ENCODE measurements around the gene TMEM18.

TMEM18 gene

DNA sequence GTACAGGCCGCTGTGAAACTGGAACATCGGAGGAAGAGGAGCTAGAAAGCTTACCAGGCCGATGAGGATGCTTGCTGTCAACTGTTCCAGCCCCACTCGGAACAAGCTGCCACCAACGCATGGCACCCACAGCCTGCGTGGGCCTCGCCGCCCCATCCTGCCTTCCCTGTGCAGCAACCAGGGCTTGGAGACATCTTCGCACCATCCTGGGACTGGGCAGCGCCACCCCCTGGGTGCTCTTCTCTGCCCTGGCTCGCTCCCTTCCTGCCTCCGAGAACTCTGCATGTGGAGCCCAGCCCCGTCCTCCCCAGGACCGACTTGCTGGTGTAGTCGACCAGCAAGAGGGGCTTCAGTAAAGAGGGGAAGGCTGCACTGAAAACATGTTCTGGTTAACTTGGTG, 10.8 kb downstream of the TMEM18 start:
- DNase-seq (ENCODE audit: low read depth, low spot score): no peak
- Histone ChIP-seq H3K4me3 (no peak overlapping the region), H3K9ac (ENCODE audit: insufficient read length) (no peak overlapping the region), H3K36me3 (ENCODE audit: insufficient read depth, low read length) (peaks cover 74% of the 10 kb centered on the region), H3K9me3 (ENCODE audit: low read depth, low read length) (0 out of 2 replicates have a peak, but pooled peaks cover 4% of the 10 kb centered on the region), H3K27ac (no peak overlapping the region)
- TF ChIP-seq FOXP2 (optimal IDR thresholded peaks at IDR 0.05; ENCODE audit: control extremely low read depth, extremely low read length, insufficient read depth) (no peak), EZH2 (IDR thresholded peaks at IDR 0.05) (no peak), POLR2AphosphoS5 (IDR thresholded peaks at IDR 0.05; ENCODE audit: borderline replicate concordance, low read depth, low read length) (no peak)

DNA sequence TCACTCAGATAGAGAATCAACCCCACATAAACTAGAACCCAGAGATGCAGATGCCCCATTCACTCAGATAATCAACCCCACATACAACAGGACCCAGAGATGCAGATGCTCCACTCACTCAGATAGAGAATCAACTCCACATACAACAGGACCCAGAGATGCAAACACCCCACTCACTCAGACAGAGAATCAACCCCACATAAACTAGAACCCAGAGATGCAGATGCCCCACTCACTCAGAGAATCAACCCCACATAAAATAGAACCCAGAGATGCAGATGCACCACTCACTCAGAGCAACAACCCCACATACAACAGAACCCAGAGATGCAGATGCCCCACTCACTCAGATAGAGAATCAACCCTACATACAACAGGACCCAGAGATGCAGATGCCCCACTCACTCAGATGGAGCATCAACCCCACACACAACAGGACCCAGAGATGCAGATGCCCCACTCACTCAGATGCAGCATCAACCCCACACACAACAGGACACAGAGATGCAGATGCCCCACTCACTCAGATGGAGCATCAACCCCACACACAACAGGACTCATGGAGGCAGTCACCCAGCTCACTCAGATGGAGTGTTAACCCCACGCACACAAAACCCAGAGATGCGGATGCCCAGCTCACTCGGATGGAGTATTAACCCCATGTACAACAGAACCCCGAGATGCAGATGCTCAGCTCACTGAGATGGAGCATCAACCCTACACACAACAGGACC, 11.7 kb downstream of the TMEM18 start:
- 0 out of 2 replicates have a peak, but pooled peaks cover 4% of the 10 kb centered on the region for H3K9me3 ChIP-seq (ENCODE audit: low read depth, low read length)
- TF ChIP-seq POLR2AphosphoS5 (IDR thresholded peaks at IDR 0.05; ENCODE audit: borderline replicate concordance, low read depth, low read length): no peak
- TF ChIP-seq FOXP2 (optimal IDR thresholded peaks at IDR 0.05; ENCODE audit: control extremely low read depth, extremely low read length, insufficient read depth): no peak
- no peak for TF ChIP-seq EZH2 (IDR thresholded peaks at IDR 0.05)
- no peak for DNase-seq (ENCODE audit: low read depth, low spot score)
- H3K36me3 ChIP-seq (ENCODE audit: insufficient read depth, low read length): peaks cover 69% of the 10 kb centered on the region
- no peak overlapping the region for H3K4me3 ChIP-seq
- no peak overlapping the region for H3K9ac ChIP-seq (ENCODE audit: insufficient read length)
- no peak overlapping the region for H3K27ac ChIP-seq

DNA sequence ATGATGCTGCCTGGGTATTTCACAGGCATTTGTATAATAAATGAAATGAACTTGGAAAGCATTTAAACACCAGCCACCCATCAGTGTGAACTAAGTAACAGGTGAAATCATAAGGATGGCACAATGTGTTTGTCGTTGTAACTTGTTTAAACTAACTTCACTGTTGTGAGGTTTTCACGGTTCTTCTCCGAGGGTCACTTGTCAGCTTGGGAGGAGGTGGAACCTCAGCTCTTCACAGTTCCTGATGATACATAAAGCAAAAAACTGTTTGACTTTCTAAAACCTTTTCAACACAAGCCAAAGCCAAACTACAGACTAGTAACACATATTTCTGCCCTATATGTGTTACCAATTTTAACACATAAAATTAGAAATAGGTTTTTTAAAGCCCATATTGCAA, 13.1 kb downstream of the TMEM18 start:
- 0 out of 2 replicates have a peak, but pooled peaks cover 4% of the 10 kb centered on the region for H3K9me3 ChIP-seq (ENCODE audit: low read depth, low read length)
- H3K27ac ChIP-seq: no peak overlapping the region
- H3K36me3 ChIP-seq (ENCODE audit: insufficient read depth, low read length): peaks cover 54% of the 10 kb centered on the region
- no peak overlapping the region for H3K9ac ChIP-seq (ENCODE audit: insufficient read length)
- H3K4me3 ChIP-seq: no peak overlapping the region
- no peak for TF ChIP-seq EZH2 (IDR thresholded peaks at IDR 0.05)
- no peak for DNase-seq (ENCODE audit: low read depth, low spot score)

DNA sequence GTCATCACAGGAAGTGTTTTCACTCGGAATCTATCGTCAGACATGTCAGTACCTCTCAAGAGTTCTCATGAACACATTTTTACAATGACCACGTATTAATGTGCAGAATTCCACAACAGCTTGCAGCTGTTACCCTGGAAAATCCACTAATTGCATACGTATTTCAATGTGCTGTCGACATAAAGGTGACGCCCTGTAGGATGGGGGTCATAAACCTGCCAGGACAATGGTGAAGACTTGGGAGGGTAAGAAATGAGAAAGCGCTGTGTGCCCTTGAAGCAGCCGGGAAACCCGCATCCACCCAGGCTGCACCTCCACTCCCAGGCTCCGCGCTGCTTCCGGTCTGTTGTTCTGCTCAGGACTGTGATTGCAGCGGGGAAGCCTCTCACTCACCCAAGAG, 14.0 kb downstream of the TMEM18 start:
- H3K36me3 ChIP-seq (ENCODE audit: insufficient read depth, low read length): peaks cover 46% of the 10 kb centered on the region

DNA sequence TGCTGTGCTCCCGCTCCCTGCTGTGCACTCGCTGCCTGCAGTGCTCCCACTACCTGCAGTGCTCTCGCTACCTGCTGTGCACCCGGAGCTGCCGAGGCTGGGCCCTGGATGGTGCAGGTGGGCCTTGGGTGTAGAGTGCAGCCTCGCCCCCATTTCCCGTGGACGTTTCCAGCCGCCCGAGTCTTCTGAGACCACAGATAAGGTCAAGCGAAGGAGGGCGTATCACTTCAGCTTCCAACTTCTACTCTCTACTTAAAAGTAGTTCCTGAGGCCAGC, 15.9 kb downstream of the TMEM18 start:
- Histone ChIP-seq H3K4me3 (no peak overlapping the region), H3K27ac (no peak overlapping the region), H3K9ac (ENCODE audit: insufficient read length) (no peak overlapping the region), H3K36me3 (ENCODE audit: insufficient read depth, low read length) (peaks cover 27% of the 10 kb centered on the region), H3K9me3 (ENCODE audit: low read depth, low read length) (0 out of 2 replicates have a peak, but pooled peaks cover 4% of the 10 kb centered on the region)
- no peak for DNase-seq (ENCODE audit: low read depth, low spot score)
- no peak for TF ChIP-seq EZH2 (IDR thresholded peaks at IDR 0.05)
- no peak for TF ChIP-seq FOXP2 (optimal IDR thresholded peaks at IDR 0.05; ENCODE audit: control extremely low read depth, extremely low read length, insufficient read depth)
- TF ChIP-seq POLR2AphosphoS5 (IDR thresholded peaks at IDR 0.05; ENCODE audit: borderline replicate concordance, low read depth, low read length): no peak

More for the DNA sequence above, 14.0 kb downstream of the TMEM18 start:
- Histone ChIP-seq H3K9ac (ENCODE audit: insufficient read length) (no peak overlapping the region), H3K4me3 (no peak overlapping the region), H3K27ac (no peak overlapping the region), H3K9me3 (ENCODE audit: low read depth, low read length) (0 out of 2 replicates have a peak, but pooled peaks cover 4% of the 10 kb centered on the region)
- no peak for TF ChIP-seq POLR2AphosphoS5 (IDR thresholded peaks at IDR 0.05; ENCODE audit: borderline replicate concordance, low read depth, low read length)
- no peak for TF ChIP-seq EZH2 (IDR thresholded peaks at IDR 0.05)
- no peak for TF ChIP-seq FOXP2 (optimal IDR thresholded peaks at IDR 0.05; ENCODE audit: control extremely low read depth, extremely low read length, insufficient read depth)
- DNase-seq (ENCODE audit: low read depth, low spot score): no peak

DNA sequence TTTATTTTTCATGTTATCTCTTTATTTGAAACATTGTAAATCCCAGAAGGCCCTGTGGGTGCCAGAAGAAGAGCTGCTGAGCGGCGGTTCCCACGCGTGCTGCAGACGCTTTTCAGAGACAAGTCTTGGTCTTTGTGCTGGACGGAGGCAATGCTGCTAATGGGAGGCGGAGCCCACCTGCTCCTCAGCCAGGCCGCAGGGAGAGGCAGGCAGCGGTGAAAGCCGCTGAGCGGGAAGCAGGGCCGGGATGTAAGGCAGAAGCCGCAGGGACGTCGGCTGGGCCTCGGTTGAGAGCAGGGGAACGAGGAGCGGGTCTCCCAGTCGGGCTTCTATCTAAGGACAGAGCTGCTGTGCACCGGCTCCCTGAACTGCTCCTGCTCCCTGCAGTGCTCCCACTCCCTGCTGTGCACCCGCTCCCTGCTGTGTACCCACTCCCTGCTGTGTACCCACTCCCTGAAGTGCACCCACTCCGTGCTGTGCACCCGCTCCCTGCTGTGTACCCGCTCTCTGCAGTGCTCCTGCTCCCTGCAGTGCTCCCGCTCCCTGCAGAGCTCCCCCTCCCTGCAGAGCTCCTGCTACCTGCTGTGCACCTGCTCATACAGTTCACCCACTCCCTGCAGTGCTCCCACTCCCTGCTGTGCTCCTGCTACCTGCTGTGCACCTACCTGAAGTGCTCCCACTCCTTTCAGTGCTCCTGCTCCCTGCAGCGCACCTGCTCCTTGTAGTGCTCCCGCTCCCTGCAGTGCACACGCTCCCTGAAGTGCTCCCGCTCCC, 16.4 kb downstream of the TMEM18 start:
- Histone ChIP-seq H3K4me3 (no peak overlapping the region), H3K9ac (ENCODE audit: insufficient read length) (no peak overlapping the region), H3K9me3 (ENCODE audit: low read depth, low read length) (0 out of 2 replicates have a peak, but pooled peaks cover under 1% of the 10 kb centered on the region), H3K36me3 (ENCODE audit: insufficient read depth, low read length) (peaks cover 22% of the 10 kb centered on the region), H3K27ac (no peak overlapping the region)
- DNase-seq (ENCODE audit: low read depth, low spot score): no peak
- TF ChIP-seq EZH2 (IDR thresholded peaks at IDR 0.05) (no peak), FOXP2 (optimal IDR thresholded peaks at IDR 0.05; ENCODE audit: control extremely low read depth, extremely low read length, insufficient read depth) (no peak), POLR2AphosphoS5 (IDR thresholded peaks at IDR 0.05; ENCODE audit: borderline replicate concordance, low read depth, low read length) (no peak)

DNA sequence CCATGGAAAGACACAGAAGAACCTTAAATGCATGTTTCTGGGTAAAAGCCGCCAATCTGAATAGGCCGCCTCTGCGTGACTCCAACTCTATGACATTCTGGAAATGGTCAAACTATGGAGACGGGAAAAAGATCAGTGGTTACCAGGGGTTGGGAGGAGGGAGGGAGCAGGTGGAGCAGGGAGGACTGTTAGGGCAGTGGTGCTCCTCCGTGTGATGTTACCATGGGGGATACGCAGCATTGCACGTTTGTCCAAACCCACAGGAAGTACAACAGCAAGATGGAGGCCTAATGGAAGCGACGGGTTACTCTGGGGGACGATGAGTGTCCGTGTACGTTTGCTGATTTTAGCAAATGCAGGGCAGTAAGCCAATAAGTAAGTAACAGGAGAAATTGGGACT, 17.2 kb downstream of the TMEM18 start:
- Histone ChIP-seq H3K36me3 (ENCODE audit: insufficient read depth, low read length) (peaks cover 14% of the 10 kb centered on the region), H3K9me3 (ENCODE audit: low read depth, low read length) (no peaks in the 10 kb centered on the region), H3K9ac (ENCODE audit: insufficient read length) (no peak overlapping the region), H3K4me3 (no peak overlapping the region), H3K27ac (no peak overlapping the region)
- no peak for DNase-seq (ENCODE audit: low read depth, low spot score)
- no peak for TF ChIP-seq POLR2AphosphoS5 (IDR thresholded peaks at IDR 0.05; ENCODE audit: borderline replicate concordance, low read depth, low read length)
- no peak for TF ChIP-seq FOXP2 (optimal IDR thresholded peaks at IDR 0.05; ENCODE audit: control extremely low read depth, extremely low read length, insufficient read depth)
- no peak for TF ChIP-seq EZH2 (IDR thresholded peaks at IDR 0.05)

DNA sequence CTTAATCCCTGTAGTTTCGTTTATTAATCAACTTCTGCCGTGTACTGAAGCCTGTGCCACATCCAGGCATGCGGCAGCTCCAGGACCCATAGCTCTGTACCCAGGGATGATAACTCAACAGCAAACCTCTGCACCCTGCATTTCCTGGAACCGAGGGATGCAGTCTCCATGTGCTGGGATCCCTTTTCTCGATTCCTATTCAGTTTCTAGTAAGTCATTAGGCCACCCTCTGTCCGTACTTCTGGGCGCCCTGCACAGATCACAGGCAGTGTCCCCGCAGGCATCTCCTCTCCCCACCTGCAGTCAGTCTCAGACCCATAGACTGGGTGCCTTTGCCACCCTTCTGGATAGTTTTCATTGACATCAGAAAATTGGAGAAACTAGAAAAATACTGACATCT, 18.8 kb downstream of the TMEM18 start:
- Histone ChIP-seq H3K27ac (no peak overlapping the region), H3K9me3 (ENCODE audit: low read depth, low read length) (no peaks in the 10 kb centered on the region), H3K36me3 (ENCODE audit: insufficient read depth, low read length) (no peaks in the 10 kb centered on the region), H3K9ac (ENCODE audit: insufficient read length) (no peak overlapping the region), H3K4me3 (no peak overlapping the region)
- TF ChIP-seq FOXP2 (optimal IDR thresholded peaks at IDR 0.05; ENCODE audit: control extremely low read depth, extremely low read length, insufficient read depth): no peak
- TF ChIP-seq POLR2AphosphoS5 (IDR thresholded peaks at IDR 0.05; ENCODE audit: borderline replicate concordance, low read depth, low read length): no peak
- no peak for TF ChIP-seq EZH2 (IDR thresholded peaks at IDR 0.05)
- DNase-seq (ENCODE audit: low read depth, low spot score): no peak

Measured in SK-N-MC (cell line).